ENCODE measurements around the gene GNA15.

- TF ChIP-seq CTCF (IDR thresholded peaks at IDR 0.05 in 8 of 11, conservative IDR thresholded peaks at IDR 0.05 in 3 of 11) (no peak), POLR2A (IDR thresholded peaks at IDR 0.05) (no peak), POLR2AphosphoS5 (IDR thresholded peaks at IDR 0.05) (no peak)
Measured at GRCh38 chr19:3136684-3137055, 837 bp downstream of the GNA15 start.

Data from spleen (tissue), 7 donors.